Measurements from ENCODE around the gene NOTCH3.
A peak's percentile ranks its signal among the peaks of the same experiment; 100 is the strongest.

DNA sequence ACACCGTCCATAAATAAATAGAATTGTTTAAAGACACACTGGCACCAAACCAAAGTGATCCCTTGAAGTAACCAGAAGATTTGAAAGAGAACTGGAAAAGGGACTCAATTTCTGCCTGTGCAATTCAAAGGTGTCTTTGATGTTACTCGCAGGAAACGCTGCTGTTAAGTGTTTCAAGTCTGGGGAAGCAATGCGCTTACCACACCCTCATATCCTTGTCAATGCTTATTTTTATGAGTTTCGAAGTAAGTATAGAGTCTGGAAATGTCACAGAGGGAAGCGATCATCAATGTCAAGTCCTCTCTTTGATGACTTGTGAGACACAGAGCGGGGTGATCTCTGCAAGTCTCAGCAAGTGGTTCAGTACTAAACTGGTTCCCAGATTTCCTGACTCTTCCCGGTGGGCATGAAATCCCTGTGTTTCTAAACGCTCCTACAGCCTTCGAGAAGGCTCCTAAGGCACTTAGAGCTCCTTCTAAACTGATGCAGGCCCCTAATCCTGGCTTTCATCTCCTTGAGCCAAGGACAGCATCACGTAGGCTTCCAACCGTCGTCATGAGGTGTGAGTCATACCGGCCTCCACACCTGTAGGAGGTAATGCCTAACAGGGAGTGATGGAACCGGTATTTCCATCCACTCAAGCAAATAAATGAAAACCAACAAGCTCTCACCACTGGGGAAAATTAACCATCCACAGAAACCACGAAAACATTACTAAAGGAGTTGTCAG, 70.8 kb downstream of the NOTCH3 start:
- no peak for TF ChIP-seq SP1 (IDR thresholded peaks at IDR 0.05; ENCODE audit: low read depth, low read length)
- TF ChIP-seq JUND (IDR thresholded peaks at IDR 0.05; ENCODE audit: low read length): peak; percentile 38; the same call in 1 of the 2 replicates
- no peak for TF ChIP-seq TEAD4 (IDR thresholded peaks at IDR 0.05; ENCODE audit: low read depth, low read length)
- no peak for TF ChIP-seq TBP (IDR thresholded peaks at IDR 0.05; ENCODE audit: low read depth, low read length)
- TF ChIP-seq, protein P1, sequence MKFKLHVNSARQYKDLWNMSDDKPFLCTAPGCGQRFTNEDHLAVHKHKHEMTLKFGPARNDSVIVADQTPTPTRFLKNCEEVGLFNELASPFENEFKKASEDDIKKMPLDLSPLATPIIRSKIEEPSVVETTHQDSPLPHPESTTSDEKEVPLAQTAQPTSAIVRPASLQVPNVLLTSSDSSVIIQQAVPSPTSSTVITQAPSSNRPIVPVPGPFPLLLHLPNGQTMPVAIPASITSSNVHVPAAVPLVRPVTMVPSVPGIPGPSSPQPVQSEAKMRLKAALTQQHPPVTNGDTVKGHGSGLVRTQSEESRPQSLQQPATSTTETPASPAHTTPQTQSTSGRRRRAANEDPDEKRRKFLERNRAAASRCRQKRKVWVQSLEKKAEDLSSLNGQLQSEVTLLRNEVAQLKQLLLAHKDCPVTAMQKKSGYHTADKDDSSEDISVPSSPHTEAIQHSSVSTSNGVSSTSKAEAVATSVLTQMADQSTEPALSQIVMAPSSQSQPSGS (IDR thresholded peaks at IDR 0.05; ENCODE audit: low read length): no peak
- TF ChIP-seq MAFK (IDR thresholded peaks at IDR 0.05; ENCODE audit: low read depth, low read length): no peak
- no peak for TF ChIP-seq EZH2 (IDR thresholded peaks at IDR 0.05; ENCODE audit: low read depth, low read length, severe bottlenecking)
- TF ChIP-seq MAX (IDR thresholded peaks at IDR 0.05): no peak
- TF ChIP-seq, protein P2, sequence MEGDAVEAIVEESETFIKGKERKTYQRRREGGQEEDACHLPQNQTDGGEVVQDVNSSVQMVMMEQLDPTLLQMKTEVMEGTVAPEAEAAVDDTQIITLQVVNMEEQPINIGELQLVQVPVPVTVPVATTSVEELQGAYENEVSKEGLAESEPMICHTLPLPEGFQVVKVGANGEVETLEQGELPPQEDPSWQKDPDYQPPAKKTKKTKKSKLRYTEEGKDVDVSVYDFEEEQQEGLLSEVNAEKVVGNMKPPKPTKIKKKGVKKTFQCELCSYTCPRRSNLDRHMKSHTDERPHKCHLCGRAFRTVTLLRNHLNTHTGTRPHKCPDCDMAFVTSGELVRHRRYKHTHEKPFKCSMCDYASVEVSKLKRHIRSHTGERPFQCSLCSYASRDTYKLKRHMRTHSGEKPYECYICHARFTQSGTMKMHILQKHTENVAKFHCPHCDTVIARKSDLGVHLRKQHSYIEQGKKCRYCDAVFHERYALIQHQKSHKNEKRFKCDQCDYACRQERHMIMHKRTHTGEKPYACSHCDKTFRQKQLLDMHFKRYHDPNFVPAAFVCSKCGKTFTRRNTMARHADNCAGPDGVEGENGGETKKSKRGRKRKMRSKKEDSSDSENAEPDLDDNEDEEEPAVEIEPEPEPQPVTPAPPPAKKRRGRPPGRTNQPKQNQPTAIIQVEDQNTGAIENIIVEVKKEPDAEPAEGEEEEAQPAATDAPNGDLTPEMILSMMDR (IDR thresholded peaks at IDR 0.05; ENCODE audit: control extremely low read depth in 1 of 3, insufficient read depth in 1 of 3, low read depth in 1 of 3, low read length in 3 of 3): no peak
- no peak for TF ChIP-seq POLR2AphosphoS5 (IDR thresholded peaks at IDR 0.05; ENCODE audit: low read depth, low read length)
- TF ChIP-seq RNF2 (IDR thresholded peaks at IDR 0.05; ENCODE audit: borderline replicate concordance, low read depth, low read length, missing control alignments, poor library complexity, severe bottlenecking): no peak
- no peak for TF ChIP-seq POLR2A (IDR thresholded peaks at IDR 0.05; ENCODE audit: control extremely low read depth in 1 of 2, low read depth in 2 of 2, low read length in 2 of 2)

Data from H1 (cell line).